Activated CD4-positive, alpha-beta T cell treated with anti-CD3 and anti-CD28 coated beads, Interleukin-10, Interleukin-2, amounts not matched to agents 100 ng/mL and 50 ng/mL, durations not matched to agents 16 hours and 8 hours (primary cell): Measurements from ENCODE around the gene DSCAML1.

Source experiments
- DNase-seq: peaks from one replicate; pipeline ENCODE4 v3.0.0-alpha.2; 2020

DSCAML1 gene, protein sequence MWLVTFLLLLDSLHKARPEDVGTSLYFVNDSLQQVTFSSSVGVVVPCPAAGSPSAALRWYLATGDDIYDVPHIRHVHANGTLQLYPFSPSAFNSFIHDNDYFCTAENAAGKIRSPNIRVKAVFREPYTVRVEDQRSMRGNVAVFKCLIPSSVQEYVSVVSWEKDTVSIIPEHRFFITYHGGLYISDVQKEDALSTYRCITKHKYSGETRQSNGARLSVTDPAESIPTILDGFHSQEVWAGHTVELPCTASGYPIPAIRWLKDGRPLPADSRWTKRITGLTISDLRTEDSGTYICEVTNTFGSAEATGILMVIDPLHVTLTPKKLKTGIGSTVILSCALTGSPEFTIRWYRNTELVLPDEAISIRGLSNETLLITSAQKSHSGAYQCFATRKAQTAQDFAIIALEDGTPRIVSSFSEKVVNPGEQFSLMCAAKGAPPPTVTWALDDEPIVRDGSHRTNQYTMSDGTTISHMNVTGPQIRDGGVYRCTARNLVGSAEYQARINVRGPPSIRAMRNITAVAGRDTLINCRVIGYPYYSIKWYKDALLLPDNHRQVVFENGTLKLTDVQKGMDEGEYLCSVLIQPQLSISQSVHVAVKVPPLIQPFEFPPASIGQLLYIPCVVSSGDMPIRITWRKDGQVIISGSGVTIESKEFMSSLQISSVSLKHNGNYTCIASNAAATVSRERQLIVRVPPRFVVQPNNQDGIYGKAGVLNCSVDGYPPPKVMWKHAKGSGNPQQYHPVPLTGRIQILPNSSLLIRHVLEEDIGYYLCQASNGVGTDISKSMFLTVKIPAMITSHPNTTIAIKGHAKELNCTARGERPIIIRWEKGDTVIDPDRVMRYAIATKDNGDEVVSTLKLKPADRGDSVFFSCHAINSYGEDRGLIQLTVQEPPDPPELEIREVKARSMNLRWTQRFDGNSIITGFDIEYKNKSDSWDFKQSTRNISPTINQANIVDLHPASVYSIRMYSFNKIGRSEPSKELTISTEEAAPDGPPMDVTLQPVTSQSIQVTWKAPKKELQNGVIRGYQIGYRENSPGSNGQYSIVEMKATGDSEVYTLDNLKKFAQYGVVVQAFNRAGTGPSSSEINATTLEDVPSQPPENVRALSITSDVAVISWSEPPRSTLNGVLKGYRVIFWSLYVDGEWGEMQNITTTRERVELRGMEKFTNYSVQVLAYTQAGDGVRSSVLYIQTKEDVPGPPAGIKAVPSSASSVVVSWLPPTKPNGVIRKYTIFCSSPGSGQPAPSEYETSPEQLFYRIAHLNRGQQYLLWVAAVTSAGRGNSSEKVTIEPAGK (N-terminal part only)

DNA sequence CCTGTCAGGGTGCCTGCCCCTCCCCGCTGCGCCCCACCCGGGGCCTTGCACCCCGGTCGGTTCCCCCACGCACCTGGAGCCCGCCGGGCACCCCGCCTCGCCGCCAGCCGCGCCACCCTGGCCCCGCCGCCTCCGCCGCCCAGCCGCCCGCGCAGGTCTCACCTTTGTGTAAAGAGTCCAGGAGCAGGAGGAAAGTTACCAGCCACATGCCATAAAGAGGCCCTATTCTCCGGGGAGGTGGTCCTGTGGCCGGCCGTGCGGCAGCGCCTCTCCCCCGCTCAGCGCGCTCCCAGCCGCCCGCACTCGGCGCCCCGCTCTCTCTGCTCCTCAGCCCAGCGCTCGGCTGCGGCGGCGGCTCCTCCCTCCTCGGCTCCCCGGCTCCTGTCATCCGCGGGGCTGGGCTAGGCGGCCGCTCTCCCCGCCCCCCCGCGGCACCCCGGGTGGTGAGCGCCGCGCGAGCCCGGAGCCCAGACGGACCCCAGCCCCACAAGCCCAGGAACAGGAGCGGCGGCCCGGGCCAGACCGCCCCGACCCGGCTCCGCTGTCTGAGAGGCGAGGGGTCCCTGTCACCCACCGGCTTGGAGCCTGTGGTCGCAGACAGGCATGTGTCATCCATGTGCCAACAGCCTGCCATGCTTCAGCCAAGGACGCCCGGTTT, at the start of gene DSCAML1:
DSCAML1 (minus strand) TSS at position 345 of the 658 bp plus-strand sequence; CDS start at position 208, 137 bp downstream.
- no peak for DNase-seq

DNA sequence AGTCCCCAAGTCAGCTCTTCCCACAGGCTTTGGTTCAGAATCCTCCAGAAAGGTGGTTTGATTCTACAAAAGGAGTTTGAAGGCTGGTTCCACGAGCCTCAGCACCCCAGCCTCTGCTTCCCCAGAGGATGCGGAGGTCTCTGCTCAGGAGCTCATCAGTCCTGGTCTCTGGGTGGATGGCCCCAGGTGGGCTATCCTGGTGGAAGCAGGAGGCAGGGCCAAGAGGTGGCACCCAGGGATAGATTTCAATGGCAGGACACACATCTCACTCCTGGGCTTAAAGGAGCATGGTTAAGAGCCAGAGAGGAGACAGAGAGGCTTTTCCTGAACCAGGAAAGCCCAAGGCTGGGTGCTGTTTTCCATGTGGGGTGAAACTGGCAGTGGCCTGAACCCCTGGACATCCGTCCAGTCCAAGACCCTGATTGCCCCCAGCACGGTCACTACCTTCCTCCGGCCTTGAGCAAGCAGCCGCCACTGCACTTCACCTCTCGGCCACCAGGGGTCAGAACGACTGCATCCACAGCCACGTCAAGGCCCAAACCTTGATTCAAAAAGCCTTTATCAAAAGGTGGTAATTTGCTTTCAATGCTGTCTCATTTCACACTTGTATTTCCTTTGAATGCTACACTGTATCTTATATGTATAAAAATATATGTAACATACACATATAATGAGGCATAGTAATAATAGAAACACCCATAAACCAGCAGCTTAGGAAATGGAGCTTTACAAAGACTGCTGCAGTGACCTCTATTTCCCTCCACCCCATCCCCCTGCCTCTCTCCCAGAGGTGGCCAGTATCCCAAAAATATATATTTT, 46.9 kb upstream of the DSCAML1 start:
- peak; percentile 76 for DNase-seq

DNA sequence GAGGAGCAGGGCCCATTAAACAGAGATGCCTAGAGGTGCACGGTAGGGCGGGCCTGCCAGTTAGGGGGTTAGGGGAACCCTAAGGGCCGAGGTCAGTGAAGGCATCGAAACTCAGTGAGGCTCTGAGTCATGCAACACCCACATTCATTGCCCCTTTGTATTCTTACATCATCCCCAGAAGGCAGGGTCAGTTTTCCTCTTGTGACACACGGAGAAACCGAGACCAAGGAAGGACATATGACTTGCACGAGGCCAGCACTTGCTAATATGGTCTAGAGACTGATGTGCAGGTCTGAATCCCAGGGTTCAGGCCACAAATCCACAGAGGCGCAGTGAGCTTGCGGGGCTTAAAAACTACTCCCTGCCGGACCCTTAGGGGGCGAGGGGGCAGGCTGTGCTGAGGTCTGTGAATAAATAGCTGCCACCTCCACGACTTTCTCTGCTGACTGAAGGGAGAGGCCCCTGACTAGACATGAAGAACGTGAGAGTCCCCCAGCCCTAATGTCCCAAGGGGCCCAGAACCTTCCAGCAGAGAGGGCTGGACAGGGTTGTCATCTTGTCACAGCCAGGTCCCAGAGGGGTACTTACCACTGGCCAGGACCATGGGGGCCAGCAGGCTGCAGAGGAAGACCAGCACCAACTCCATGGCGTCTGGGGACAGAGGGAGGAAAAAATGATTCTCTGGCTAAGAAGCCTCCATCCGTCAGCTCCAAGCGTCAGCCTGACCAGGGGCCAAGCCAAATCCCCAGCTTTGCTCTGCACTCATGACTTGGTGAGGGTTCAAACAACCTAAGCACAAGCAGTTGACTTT, 45.3 kb upstream of the DSCAML1 start:
- DNase-seq, result no peak

DNA sequence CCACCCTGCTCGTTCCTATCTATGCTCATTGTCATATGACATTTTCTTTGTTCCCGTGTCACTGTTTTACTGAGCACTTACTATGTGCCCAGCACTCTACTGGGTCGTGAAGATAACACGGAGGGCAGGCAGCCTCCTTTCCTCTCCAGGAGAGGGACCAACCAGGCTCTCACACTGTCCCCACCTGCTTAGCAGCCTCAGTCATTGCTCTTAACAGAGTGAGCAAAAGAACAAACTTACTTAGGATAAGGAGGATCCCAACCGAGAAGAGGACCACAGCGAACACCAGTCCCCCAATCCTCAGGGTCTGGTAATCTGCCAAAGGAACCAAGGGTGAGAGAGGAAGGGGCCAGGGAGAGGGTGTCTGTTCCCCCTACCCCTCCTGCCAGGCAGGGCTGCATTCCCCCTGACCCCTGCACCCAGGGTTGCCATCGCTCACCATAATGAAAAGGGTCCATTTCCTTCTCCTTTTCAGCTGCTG, 44.6 kb upstream of the DSCAML1 start:
- no peak for DNase-seq

DNA sequence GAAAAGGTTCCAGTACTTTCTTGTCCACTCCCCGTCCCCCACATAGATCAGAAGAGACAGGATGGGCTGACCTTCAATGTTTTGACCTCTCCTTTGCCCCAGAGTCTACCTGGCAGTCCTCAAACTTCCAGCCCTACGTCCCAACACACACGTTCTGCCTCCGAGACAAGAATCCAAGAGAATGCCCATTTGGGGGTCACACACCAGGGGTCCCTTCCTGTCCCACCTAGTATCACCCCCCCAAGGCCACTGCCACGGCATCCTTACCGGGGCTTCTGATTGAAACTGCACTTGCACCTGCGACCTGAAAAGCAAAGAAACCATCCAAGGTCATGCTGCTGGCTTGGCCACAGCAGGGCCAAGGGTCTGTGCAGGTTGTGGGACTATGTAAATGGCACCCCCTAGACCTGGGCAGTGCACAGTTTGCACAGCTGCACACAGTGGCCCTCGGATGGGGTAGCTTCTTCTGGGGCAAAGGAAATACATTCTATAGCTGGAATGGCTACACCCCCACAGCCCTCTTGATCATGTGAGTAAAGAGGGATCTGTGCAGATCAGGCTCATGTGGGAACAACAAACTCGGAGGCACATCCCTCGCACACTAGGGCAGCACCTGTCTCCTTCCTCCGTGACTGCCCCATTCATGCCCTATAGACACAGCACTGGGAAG, 44.0 kb upstream of the DSCAML1 start:
- no peak for DNase-seq

DNA sequence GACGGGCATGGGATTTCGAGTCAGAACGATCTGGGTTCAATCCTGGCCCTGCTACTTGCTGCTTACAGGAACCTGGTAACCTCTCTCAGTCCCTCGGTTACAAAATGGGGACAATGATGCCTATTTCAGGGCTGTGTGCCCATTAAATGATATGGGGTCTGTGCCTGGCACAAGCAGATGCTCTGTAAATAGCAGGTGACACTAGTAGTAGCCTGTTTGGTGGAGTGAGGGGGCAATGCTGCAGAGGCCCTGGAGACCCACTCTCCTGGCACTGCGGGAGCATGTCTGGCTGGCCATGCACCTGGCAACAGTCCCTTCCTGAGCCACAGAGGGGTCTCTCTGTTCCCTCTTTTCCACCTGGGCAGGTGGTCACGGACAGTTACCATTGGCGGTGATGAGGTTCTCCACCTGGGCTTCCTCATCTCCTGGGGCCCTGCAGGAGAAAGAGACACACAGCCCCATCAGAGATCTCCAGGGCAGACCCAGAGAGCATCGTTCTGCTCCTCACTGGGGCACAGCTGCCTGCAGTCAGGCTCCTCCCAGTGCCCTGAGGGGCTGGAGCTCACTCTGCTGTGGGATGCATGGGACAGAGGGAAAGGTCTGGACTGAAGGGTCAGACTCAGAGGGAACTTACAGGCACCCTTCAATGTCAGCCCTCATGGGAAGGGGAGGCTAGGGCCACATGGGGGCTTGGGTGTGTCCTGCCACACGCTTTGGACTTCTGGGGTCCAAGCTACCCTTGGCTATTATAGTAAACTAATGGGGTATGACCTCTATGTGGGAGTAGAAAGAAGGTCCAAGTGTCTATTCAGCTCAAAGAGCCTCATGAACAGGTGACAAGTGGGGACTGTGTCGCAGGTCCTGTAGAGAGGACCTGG, 43.2 kb upstream of the DSCAML1 start:
- no peak for DNase-seq

DNA sequence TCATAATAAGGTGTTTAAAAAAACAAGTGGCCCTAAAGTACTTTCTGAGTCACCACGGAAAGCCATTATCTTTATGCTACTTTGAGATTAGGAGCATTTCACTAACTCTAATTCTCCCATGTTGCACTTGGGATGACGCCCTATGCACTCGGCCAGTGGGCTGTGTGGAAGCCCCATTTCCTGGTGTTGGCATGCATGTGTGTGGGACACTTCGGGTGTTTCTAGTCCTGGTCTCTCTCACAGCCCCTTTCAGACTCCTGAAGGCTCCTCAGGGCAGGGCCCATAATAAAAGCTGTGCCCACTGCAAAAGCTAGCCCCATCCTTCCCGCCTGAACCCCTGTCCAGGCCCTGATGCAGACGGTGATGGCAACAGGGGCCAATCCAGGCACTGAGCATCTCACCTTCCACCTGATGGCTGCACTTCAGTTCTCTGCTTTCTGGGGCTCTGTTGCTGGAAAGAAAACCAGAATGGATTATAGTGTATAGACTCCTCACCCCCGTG, 42.4 kb upstream of the DSCAML1 start:
- no peak for DNase-seq

DNA sequence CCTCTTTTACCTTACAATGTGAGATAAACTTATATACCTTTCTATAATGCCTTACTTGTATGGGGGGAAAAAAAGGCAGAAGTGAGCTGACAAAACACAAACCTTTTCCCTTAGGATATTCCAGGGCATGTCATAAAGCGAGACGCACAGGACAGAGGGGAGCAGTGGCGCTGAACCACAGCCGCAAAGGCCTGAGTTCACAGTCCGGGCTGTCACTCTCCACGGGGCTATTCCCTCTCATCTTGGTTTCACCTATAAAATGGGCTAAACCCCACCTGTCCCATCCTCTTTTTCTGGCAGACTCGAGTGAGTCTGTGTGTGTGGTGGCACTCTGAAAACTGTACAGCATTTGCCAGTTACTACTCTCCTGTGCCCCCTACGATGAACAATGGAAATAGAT, 41.9 kb upstream of the DSCAML1 start:
- DNase-seq, result no peak

DNA sequence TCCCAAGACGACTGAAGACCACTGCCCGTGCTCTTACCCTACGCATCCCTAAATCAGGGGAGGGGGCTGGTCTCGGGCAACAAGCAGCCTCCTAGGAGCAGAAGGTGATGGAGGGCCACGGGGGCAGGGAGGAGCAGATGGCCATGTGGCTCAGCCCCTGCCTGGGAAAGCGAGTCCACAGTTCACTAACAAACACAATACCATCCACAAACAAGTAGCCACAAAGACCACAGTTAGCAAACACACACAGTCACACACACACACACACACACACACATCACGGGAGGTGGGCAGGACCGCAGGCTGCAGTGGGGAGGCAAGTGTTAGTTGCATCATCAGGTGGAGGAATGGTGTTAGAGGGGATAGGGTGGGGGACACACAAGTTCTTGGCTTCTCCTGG, 40.8 kb upstream of the DSCAML1 start:
- DNase-seq, result no peak

DNA sequence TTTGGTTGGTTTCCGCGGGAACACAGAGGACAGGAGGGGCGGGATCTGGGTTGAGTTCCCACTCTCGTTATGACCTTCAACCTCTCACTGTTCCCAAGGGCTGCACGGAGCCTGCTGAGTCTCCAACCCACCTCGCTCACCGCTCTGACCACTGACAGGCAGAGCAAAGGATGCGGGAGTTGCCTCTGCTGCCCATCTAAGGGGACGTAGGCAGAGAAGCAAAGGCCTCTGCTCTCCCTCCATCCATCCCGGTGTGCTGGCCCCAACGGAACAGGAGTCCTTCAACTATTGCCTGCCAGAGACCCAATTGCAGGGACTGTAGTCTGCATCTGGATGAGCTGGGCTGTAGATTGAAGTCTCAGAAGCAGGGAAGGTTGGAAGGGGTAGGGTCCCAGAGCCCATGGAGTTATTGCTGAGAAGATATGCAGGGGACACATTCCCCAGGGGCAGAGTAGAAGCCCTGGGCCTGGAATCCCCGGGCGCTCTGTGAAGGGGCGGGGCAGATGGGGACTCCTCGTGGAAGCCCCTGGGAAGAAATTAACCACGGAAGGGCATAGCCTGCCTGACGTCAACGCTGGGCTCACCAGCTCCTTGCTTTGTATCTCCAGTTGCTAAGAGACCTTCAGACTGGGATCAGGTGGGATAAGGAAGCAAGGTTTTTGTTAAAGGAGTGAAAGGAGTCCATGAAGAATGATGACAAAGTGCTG, 40.2 kb upstream of the DSCAML1 start:
- DNase-seq, result no peak

DNA sequence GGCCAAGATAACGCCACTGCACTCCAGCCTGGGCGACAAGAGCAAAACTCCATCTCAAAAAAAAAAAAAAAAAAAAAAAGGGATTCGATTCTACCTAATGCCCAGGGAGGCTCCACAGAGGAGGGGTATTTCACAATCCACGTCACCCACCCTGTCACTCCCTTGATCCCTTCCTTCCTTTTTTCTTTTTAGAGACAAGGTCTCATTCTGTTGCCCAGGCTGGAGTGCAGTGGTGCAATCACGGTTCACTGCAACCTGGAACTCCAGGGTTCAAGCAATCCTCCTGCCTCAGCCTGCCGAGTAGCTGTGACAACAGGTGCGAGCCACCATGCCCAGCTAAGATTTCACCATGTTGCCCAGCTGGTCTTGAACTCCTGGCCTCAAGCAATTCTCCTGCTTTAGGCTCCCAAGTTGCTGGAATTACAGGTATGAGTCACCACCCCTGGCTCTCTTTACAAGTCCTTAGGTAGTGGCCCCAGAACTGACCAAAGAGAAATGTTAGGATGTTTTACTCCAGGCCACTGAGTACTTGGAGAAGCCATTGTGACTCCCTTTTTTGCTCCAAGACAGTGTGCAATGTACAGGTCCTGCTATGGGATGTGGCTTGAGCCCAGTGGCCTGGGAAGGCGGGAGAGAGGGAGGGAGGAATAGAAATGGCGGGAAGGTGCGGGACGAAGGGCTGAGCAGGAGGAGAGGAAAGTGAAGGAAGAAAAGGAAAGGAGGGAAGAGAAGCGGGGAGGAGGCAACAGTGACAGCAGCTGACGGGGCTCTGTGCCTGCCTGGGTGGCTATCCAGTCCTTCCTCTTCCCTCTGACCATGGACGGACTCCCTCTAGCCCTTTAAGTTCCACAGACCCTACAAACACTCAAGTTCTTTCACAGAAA, 39.3 kb upstream of the DSCAML1 start:
- no peak for DNase-seq

DNA sequence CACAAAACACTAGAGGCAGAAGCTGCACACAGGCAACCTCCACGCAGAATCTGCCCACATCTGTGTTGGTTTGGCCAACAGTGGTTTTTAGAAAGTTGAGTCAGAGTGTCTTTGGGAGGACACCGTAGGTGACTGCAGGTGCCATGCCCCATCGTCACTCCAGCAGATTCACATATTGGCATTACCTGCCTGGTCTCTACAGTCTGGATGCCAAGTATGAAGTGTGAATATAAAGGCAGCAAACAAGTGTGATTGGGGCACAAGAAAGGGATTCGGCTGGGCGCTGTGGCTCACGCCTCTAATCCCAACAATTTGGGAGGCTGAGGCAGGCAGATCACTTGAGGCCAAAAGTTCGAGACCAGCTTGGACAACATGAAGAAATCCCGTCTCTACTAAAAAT, 38.6 kb upstream of the DSCAML1 start:
- no peak for DNase-seq

DNA sequence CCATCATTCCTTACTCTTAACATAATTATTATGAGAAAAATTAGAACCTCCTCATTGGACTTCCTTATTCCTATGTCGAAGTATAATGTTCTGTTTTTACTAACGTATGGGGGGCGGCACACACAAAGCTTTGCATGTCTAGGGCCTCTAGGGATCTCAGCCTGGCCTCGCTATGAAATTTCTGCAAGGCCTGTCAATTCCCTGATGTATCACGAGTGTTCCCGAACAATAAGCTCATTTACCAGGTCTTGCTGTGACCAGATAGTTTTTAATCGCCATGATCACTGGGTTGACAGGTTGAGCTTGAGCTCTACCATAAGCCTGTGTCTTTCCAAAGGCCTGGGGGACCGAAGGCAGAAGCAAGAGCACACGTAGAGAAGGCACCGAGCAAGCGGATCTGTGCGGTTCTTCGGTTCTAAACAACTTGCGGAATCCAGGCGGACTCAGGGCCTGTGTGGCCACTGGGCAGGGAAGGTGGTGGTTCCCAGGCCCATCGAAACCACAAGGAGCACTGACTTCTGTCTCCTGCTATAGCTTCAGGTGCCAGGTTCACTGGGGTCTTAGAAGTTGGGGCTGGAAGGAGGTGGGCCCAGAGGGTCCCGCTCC, 37.9 kb upstream of the DSCAML1 start:
- no peak for DNase-seq

DNA sequence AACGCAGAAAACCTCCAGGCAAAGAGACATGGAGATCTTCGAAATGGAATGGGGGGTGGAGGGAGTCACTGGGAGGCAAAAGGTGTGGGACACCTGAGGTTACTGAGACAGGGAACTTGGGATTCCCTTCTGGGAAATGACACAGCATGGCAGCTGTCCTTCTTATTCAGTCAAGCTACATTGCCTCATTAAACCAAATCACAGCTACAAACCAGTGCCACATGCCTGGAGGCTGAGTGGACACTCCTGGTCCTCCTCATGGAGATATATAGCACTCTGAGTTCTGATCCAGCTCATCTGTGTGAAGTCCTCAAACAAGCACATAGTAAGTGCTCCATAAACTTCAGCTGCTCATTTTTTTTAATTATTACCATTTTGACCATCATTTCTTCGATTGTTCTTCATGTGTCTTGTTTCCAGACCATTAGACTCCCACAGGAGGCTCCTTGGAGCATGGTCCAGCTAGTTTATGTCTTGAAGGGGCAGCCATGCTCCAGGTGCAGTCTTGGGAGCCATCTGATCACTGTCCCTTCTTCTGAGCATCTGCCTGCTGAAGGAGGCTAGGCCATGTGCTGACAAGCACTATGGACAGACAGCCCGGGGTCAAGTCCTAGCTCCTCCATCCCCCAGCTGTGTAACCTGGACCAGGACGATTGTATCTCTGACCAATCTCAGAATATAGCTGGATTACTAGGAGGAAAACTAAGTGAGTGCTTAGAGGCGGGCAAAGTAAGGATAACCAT, 37.2 kb upstream of the DSCAML1 start:
- DNase-seq, result no peak

DNA sequence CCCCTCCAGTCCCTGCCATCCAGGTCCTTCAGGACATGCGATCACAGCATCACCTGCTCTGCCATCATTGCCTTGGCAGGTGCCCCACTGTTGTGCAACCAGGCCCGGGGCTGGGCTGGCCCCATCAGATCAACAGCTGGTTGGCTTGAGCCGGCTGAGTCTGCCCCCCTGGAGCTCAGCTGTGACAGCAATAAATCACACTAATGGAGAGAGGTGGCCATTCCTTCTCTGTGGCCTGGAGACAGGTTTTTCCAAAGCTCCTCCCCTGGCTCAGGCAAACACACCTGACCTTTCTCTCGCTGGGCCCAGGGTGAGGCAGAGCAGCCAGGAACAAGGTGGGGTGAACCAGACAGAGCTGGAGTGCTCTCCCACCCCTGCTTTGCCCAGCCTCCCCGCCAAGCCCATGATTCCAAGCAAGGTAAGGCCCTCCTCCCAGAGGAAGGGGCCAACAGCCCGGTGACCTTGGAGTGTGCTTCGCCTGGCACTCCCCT, 36.4 kb upstream of the DSCAML1 start:
- DNase-seq, result no peak

DNA sequence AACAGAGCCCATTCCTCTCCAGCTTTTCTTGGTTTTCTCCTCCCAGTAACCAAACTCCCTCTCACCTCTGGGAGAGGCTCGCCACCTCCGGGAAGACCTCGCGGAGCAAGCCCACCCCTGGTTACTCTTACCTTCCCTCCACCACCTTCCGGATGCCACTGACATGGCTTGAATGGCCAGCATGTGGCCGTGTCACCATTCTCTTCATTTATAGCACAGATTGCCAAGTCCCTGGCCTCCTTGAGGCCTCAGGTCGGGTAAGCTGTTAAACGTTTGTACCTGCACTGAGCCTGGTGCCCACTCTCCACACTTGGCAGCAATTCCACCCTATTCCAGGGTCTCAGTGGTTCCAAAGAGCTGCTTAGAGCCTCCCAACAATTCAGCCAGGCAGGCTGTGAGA, 35.5 kb upstream of the DSCAML1 start:
- no peak for DNase-seq
